Right lobe of liver (tissue), 6 donors: ENCODE results near the gene RIPOR3. TPM values are rescaled to one million over a fixed set of nuclear protein-coding genes. Genes with fewer than 3 reads are reported as not detected.

Experiments used
- ATAC-seq, 4 donors: fragments of 200-7000 bp; cut with Tn5 transposase; one replicate each; pipeline ENCODE4 v1.9.1; 2020; ENCODE audit warnings: mild to moderate bottlenecking in 4 of 4, moderate library complexity in 4 of 4
- DNase-seq, 3 donors: peaks; one replicate each; pipeline ENCODE4 v3.0.0-alpha.2; 2020
- H3K27ac ChIP-seq, 3 donors: fragments of 200-600 bp; one replicate each; pipeline ENCODE4 v1.8.0; 2022
- H3K27me3 ChIP-seq, 2 donors: fragments of 200-600 bp; one replicate each; pipeline ENCODE4 v1.8.0; 2022
- H3K36me3 ChIP-seq, 4 donors: fragments of 200-600 bp; sonication (generic) in 1 of 4; one replicate each; pipeline versions ENCODE4 v1.5.1 to v1.8.0; 2017 to 2022; ENCODE audit warnings: control low read depth in 1 of 4
- H3K4me1 ChIP-seq, 4 donors: fragments of 200-600 bp; sonication (generic) in 1 of 4; one replicate each; pipeline versions ENCODE4 v1.5.1 to v1.8.0; 2017 to 2022; ENCODE audit warnings: control low read depth in 1 of 4
- H3K4me3 ChIP-seq, 3 donors: fragments of 200-600 bp; one replicate each; pipeline ENCODE4 v1.8.0; 2022
- H3K9me3 ChIP-seq, 4 donors: fragments of 200-600 bp; sonication (generic) in 1 of 4; one replicate each; pipeline versions ENCODE4 v1.5.1 to v1.8.0; 2017 to 2022; ENCODE audit warnings: control low read depth in 1 of 4
- POLR2A ChIP-seq: fragments of 450-650 bp; IDR thresholded peaks from one replicate; pipeline ENCODE4 v1.6.1; 2017; ENCODE audit warnings: antibody characterized with exemption, mild to moderate bottlenecking
- WGBS: methylation state at CpG from one replicate; pipeline ENCODE4 v1.1.6; 2018; ENCODE audit warnings: low coverage, low lambda C conversion rate; ENCODE audit not compliant: insufficient coverage; ENCODE audit errors: missing lambda C conversion rate; 5-methylcytosine and 5-hydroxymethylcytosine counted together
- intact Hi-C, 2 donors: fragments of 100-400 bp; cut with DNase I; formaldehyde crosslinking; loops; one replicate each; pipeline versions ENCODE4 v1.11.2 to v1.14.1; 2022
- total RNA-seq, 6 experiments: library from RNA; depleted of rRNA in 2 of 6; stranded (reverse); fragments of >200 nt in 2 of 6; fragmentation: NEBNext Ultra II Directional in 3 of 6; extraction: Animal tissue kit (Norgen Biotek cat#: 25700) in 3 of 6; gene quantifications; one replicate each; pipeline versions ENCODE4 v1.1.0 to v1.2.4, GENCODE V29; 2016 to 2023
- TF ChIP-seq, protein P1 (sequence below), 4 donors: fragments of 200-600 bp in 3 of 4; fragments of 450-650 bp in 1 of 4; IDR thresholded peaks; one replicate each; pipeline versions ENCODE4 v1.5.1 to v1.8.0; 2016 to 2022; ENCODE audit warnings: antibody characterized with exemption in 4 of 4, mild to moderate bottlenecking in 2 of 4
- donor health status: DM: no; HTN: yes; CAD: no.
- donor health status: DM: no; HTN: no; CAD: no.
- donor health status: DM: no; HTN: no; CAD: no.
- donor health status: DM: no; HTN: yes; CAD: no.
- donor health status: DM: no; HTN: yes; CAD: no.

Gene RIPOR3
- total RNA-seq, 6 experiments from 2014 or later, result 4.8 to 13.8 (median 8.9) TPM

DNA sequence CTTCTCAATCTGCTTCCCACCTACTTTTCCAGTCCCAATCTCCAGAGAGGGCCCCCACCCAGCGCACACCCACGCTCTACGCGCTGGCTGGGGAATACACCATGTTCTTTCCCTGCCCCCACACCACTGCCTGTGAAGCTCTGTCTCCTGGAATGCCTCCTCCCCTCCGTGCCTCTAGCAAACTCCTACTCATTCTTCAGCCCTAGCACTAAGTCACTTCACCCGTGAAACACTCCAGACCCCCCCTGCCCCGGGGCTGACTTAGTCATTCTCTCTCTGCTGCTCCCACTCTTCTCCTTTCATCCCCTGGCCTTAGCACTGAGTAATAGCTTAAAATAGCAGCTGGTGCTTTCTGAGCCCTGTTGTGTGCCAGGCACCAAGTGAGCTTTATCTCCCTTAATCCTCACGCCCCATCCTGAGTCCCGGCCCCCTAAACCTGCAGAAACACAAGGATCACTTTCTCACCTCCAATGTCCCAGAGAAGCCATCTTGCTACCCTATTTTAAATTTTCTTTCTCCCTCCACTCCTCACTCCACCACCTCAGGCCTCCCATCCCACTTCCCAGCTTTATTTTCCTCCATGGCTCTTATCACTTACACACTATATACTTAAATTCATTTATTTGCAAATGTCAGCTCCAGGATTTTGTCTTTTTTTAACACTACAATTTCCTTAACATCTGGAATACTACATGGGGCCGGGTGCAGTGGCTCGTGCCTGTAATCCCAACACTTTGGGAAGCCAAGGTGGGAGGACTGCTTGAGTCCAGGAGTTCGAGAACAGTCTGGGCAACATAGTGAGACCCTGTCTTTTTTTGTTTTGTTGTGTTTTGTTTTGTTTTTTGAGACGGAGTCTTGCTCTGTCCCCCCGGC lies 33.7 kb upstream of the RIPOR3 start:
- intact Hi-C loops, result no loop called here
- H3K4me3 ChIP-seq, result no peak overlapping the region
- H3K27ac ChIP-seq, result no peak overlapping the region
- DNase-seq (peak in 1 of 3 donors; percentile 18), ATAC-seq (peak in 1 of 4 donors; percentile 14)
- peaks cover 0 to 29% (median 12%) of the 10 kb centered on the region in 4 donors for H3K4me1 ChIP-seq
- TF ChIP-seq, protein P1, sequence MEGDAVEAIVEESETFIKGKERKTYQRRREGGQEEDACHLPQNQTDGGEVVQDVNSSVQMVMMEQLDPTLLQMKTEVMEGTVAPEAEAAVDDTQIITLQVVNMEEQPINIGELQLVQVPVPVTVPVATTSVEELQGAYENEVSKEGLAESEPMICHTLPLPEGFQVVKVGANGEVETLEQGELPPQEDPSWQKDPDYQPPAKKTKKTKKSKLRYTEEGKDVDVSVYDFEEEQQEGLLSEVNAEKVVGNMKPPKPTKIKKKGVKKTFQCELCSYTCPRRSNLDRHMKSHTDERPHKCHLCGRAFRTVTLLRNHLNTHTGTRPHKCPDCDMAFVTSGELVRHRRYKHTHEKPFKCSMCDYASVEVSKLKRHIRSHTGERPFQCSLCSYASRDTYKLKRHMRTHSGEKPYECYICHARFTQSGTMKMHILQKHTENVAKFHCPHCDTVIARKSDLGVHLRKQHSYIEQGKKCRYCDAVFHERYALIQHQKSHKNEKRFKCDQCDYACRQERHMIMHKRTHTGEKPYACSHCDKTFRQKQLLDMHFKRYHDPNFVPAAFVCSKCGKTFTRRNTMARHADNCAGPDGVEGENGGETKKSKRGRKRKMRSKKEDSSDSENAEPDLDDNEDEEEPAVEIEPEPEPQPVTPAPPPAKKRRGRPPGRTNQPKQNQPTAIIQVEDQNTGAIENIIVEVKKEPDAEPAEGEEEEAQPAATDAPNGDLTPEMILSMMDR (IDR thresholded peaks at IDR 0.05), result no peak
- no peak for TF ChIP-seq POLR2A
- no peaks in the 10 kb centered on the region for H3K27me3 ChIP-seq
- no peaks in the 10 kb centered on the region for H3K36me3 ChIP-seq
- H3K9me3 ChIP-seq, result no peaks in the 10 kb centered on the region
- WGBS, result 65% methylated on average over 11 of the region's 14 CpGs

DNA sequence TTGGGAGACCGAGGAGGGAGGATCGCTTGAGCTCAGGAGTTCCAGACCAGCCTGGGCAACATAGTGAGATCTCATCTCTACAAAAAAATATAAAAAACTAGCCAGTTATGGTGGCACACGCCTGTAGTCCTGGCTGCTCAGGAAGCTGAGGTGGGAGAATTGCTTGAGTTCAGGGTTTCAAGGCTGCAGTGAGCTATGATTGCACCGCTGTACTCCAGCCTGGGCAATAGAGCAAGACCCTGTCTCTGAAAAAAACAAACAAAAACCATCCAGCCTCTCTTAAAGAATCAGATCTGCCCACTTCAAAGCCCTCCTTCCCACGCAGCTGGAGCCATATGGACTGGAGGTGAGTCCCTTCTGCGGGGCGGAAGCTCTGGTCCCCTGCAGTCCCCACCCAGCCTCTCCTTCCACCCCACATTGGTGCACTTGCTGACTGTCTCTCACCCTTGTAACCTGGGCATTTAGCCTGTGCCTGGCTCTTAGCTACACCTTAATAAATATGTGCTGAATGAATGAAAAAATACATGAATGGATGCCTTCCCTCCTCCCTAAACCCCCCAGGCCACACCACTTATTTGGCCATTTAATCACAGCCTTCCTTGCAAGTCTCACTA lies 32.9 kb upstream of the RIPOR3 start:
- TF ChIP-seq, protein P1 (IDR thresholded peaks at IDR 0.05), result no peak
- TF ChIP-seq POLR2A, result no peak
- intact Hi-C loops, result no loop called here
- H3K27me3 ChIP-seq, result no peaks in the 10 kb centered on the region
- H3K4me3 ChIP-seq, result no peak overlapping the region
- no peaks in the 10 kb centered on the region for H3K9me3 ChIP-seq
- no peaks in the 10 kb centered on the region for H3K36me3 ChIP-seq
- no peak for DNase-seq
- no peak overlapping the region for H3K27ac ChIP-seq
- 95% methylated on average over 3 of the region's 7 CpGs for WGBS
- peaks cover 0 to 23% (median 11%) of the 10 kb centered on the region in 4 donors for H3K4me1 ChIP-seq
- ATAC-seq, result no peak

DNA sequence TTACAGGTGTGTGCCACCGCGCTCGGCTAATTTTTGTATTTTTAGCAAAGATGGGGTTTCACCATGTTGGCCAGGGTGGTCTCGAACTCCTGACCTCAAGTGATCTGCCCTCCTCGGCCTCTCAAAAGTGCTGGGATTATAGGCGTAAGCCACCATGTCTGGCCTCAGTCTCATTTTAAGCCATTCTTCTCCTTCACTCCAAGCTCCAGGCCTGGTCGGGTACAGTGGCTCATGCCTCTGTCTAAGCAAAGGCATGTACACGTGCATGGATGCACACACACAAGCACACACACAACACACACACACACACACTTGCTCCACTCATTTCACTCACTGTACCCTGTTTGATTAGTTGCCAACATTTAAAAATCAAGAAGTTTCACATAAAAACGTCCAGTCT lies 32.3 kb upstream of the RIPOR3 start:
- DNase-seq (peak in 1 of 3 donors; percentile 17), ATAC-seq (no peak)
- no peak overlapping the region for H3K4me3 ChIP-seq
- H3K9me3 ChIP-seq, result no peaks in the 10 kb centered on the region
- intact Hi-C loops, result no loop called here
- H3K36me3 ChIP-seq, result no peaks in the 10 kb centered on the region
- TF ChIP-seq, protein P1 (IDR thresholded peaks at IDR 0.05), result no peak
- TF ChIP-seq POLR2A, result no peak
- H3K27ac ChIP-seq, result no peak overlapping the region
- WGBS, result 60% methylated on average over 4 of the region's 9 CpGs
- H3K27me3 ChIP-seq, result no peaks in the 10 kb centered on the region
- H3K4me1 ChIP-seq, result peaks cover 0 to 17% (median 9%) of the 10 kb centered on the region in 4 donors

DNA sequence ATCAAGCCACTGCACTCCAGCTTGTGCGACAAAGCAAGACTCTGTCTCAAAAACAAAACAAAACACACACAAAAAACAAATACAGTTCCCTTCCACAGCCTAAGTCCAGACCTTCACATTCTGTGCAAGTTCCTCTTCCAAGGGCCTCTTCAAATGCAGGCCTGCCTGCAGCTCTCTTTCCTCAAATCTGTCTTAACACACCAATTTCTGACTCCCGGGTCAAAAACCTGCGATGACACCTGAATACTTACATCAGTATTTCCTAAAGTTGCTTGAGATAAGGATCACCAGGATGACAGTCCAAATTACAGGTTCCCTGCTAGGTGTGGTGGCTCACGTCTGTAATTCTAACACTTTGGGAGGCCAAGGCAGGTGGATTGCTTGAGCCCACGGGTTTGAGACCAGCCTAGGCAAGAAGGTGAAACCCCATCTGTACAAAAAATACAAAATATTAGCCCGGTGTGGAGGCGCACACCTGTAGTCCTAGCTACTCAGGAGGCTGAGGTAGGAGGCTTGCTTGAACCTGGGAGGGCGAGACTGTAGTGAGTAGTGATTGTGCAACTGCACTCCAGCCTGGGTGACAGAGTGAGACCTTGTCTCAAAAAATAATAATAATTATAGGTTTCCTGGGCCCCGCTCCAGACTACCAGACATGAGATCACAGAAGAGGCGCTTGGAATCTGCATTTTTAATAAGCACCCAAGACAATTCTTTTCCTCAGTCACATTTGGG lies 31.2 kb upstream of the RIPOR3 start:
- WGBS, result 86% methylated on average over 7 of the region's 10 CpGs
- intact Hi-C loops, result no loop called here

More for the DNA sequence above, 31.2 kb upstream of the RIPOR3 start:
- Histone ChIP-seq H3K36me3 (no peaks in the 10 kb centered on the region), H3K27me3 (no peaks in the 10 kb centered on the region), H3K27ac (no peak overlapping the region), H3K9me3 (no peaks in the 10 kb centered on the region), H3K4me3 (no peak overlapping the region), H3K4me1 (peaks cover 0 to 10% (median 5%) of the 10 kb centered on the region in 4 donors)
- ATAC-seq, result no peak
- TF ChIP-seq, protein P1 (IDR thresholded peaks at IDR 0.05), result no peak
- TF ChIP-seq POLR2A, result no peak
- DNase-seq, result peak in 1 of 3 donors; percentile 8
